ENCODE data around the gene TRIM33.

GRCh38 chr1:114482585-114482984 lies 28.4 kb downstream of the TRIM33 start:
- TF ChIP-seq POLR2AphosphoS5 (IDR thresholded peaks at IDR 0.05; ENCODE audit: insufficient read depth, low read depth, low read length) (no peak), CTCF (IDR thresholded peaks at IDR 0.05; ENCODE audit: extremely low read depth in 1 of 2, insufficient read depth in 1 of 2, low read depth in 1 of 2, low read length in 2 of 2) (no peak), EZH2 (IDR thresholded peaks at IDR 0.05; ENCODE audit: borderline replicate concordance, low read depth, low read length, severe bottlenecking) (no peak)

Data from endothelial cell of umbilical vein (primary cell).